Measurements from ENCODE around the gene SPEM3. TPM values are rescaled to one million over a fixed set of nuclear protein-coding genes. Genes with fewer than 3 reads are reported as not detected.

SPEM3 gene
- total and polyA plus RNA-seq, 2 experiments from 2014 or later, result not detected

GRCh38 chr17:7403977-7404736 is 24.5 kb upstream of the SPEM3 start, which contains the start of gene TMEM256:
TMEM256 (minus strand) TSS chr17:7404097; CDS start chr17:7404084, 13 bp downstream.
- Histone ChIP-seq H3K27ac (peak within 1 kb of the TSS; percentile 92), H3K9me3 (ENCODE audit: low read depth) (no peaks in the 10 kb centered on the region), H3K79me2 (peaks cover 19% of the 10 kb centered on the region), H2AFZ (peak within 1 kb of the TSS; percentile 23), H3K4me1 (ENCODE audit: insufficient read depth) (peaks cover 9% of the 10 kb centered on the region), H4K20me1 (ENCODE audit: insufficient read depth, poor library complexity, severe bottlenecking) (no peaks in the 10 kb centered on the region), H3K4me3 (peak within 1 kb of the TSS; percentile 50), H3K36me3 (replicated peaks; ENCODE audit: insufficient read depth, low read depth) (no peaks in the 10 kb centered on the region), H3K27me3 (no peaks in the 10 kb centered on the region), H3K9me2 (replicated peaks; ENCODE audit: insufficient read depth) (no peaks in the 10 kb centered on the region), H3K4me2 (peak within 1 kb of the TSS; percentile 97)
- DNase-seq (ENCODE audit: low spot score), result peak; percentile 99
- 1% methylated on average over 38 of the region's 49 CpGs for WGBS (ENCODE audit: low lambda C conversion rate, missing lambda C conversion rate)
- TF ChIP-seq EZH2 (IDR thresholded peaks at IDR 0.05; ENCODE audit: borderline replicate concordance) (no peak), EZH2phosphoT487 (IDR thresholded peaks at IDR 0.05; ENCODE audit: low read depth, severe bottlenecking, unreplicated experiment) (no peak)
- TF ChIP-seq, protein P1, sequence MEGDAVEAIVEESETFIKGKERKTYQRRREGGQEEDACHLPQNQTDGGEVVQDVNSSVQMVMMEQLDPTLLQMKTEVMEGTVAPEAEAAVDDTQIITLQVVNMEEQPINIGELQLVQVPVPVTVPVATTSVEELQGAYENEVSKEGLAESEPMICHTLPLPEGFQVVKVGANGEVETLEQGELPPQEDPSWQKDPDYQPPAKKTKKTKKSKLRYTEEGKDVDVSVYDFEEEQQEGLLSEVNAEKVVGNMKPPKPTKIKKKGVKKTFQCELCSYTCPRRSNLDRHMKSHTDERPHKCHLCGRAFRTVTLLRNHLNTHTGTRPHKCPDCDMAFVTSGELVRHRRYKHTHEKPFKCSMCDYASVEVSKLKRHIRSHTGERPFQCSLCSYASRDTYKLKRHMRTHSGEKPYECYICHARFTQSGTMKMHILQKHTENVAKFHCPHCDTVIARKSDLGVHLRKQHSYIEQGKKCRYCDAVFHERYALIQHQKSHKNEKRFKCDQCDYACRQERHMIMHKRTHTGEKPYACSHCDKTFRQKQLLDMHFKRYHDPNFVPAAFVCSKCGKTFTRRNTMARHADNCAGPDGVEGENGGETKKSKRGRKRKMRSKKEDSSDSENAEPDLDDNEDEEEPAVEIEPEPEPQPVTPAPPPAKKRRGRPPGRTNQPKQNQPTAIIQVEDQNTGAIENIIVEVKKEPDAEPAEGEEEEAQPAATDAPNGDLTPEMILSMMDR (IDR thresholded peaks at IDR 0.05; ENCODE audit: poor library complexity), result no peak

- Histone ChIP-seq H2AFZ (peak overlapping the region; percentile 23), H4K20me1 (ENCODE audit: insufficient read depth, poor library complexity, severe bottlenecking) (no peaks in the 10 kb centered on the region), H3K4me3 (peak overlapping the region; percentile 50), H3K27ac (peak overlapping the region; percentile 63), H3K27me3 (no peaks in the 10 kb centered on the region), H3K9me3 (ENCODE audit: low read depth) (no peaks in the 10 kb centered on the region), H3K4me1 (ENCODE audit: insufficient read depth) (peaks cover 9% of the 10 kb centered on the region), H3K36me3 (replicated peaks; ENCODE audit: insufficient read depth, low read depth) (no peaks in the 10 kb centered on the region), H3K79me2 (peaks cover 19% of the 10 kb centered on the region), H3K4me2 (peak overlapping the region; percentile 97), H3K9me2 (replicated peaks; ENCODE audit: insufficient read depth) (no peaks in the 10 kb centered on the region)
- WGBS (ENCODE audit: low lambda C conversion rate, missing lambda C conversion rate), result 2% methylated on average over 16 of the region's 65 CpGs
- DNase-seq (ENCODE audit: low spot score), result no peak
- TF ChIP-seq EZH2 (IDR thresholded peaks at IDR 0.05; ENCODE audit: borderline replicate concordance) (no peak), EZH2phosphoT487 (IDR thresholded peaks at IDR 0.05; ENCODE audit: low read depth, severe bottlenecking, unreplicated experiment) (no peak)
- TF ChIP-seq, protein P1 (IDR thresholded peaks at IDR 0.05; ENCODE audit: poor library complexity), result no peak
Observed at GRCh38 chr17:7404737-7405349, 23.8 kb upstream of the SPEM3 start.

GRCh38 chr17:7405350-7406234 is 23.1 kb upstream of the SPEM3 start:
- Histone ChIP-seq H3K36me3 (replicated peaks; ENCODE audit: insufficient read depth, low read depth) (no peaks in the 10 kb centered on the region), H3K4me2 (peak overlapping the region; percentile 97), H3K4me1 (ENCODE audit: insufficient read depth) (peaks cover 9% of the 10 kb centered on the region), H3K27me3 (no peaks in the 10 kb centered on the region), H3K4me3 (peak overlapping the region; percentile 50), H3K79me2 (peaks cover 19% of the 10 kb centered on the region), H2AFZ (peak overlapping the region; percentile 23), H4K20me1 (ENCODE audit: insufficient read depth, poor library complexity, severe bottlenecking) (no peaks in the 10 kb centered on the region), H3K9me3 (ENCODE audit: low read depth) (no peaks in the 10 kb centered on the region), H3K9me2 (replicated peaks; ENCODE audit: insufficient read depth) (no peaks in the 10 kb centered on the region), H3K27ac (peak overlapping the region; percentile 63)
- WGBS (ENCODE audit: low lambda C conversion rate, missing lambda C conversion rate), result 17% methylated on average over 9 of the region's 38 CpGs
- TF ChIP-seq, protein P1 (IDR thresholded peaks at IDR 0.05; ENCODE audit: poor library complexity), result no peak
- TF ChIP-seq EZH2 (IDR thresholded peaks at IDR 0.05; ENCODE audit: borderline replicate concordance) (no peak), EZH2phosphoT487 (IDR thresholded peaks at IDR 0.05; ENCODE audit: low read depth, severe bottlenecking, unreplicated experiment) (no peak)
- peak; percentile 40 for DNase-seq (ENCODE audit: low spot score)
